Naive B cell (primary cell): ENCODE measurements around the gene SLC49A4. TPM values are rescaled to one million over a fixed set of nuclear protein-coding genes. Genes with fewer than 3 reads are reported as not detected.

ENCODE experiments used
- ATAC-seq, 2 donors: fragments of 150-1000 bp; cut with Tn5 transposase; 2 replicates each; pipeline ENCODE4 v1.10.0; 2021; ENCODE audit warnings: low read depth in 2 of 2, mild to moderate bottlenecking in 2 of 2, moderate library complexity in 2 of 2
- DNase-seq: peaks from one replicate; pipeline ENCODE4 v3.0.0; 2022
- H3K27ac Mint-ChIP-seq, 6 donors: one replicate each; pipeline ENCODE4 v1.8.0; 2020 to 2022; ENCODE audit warnings: mild to moderate bottlenecking in 6 of 6, mixed read lengths in 6 of 6, moderate library complexity in 5 of 6, inconsistent platforms in 2 of 6
- H3K27me3 Mint-ChIP-seq, 3 donors: one replicate each; pipeline ENCODE4 v1.8.0; 2021 to 2022; ENCODE audit warnings: mixed read lengths in 3 of 3, mild to moderate bottlenecking in 1 of 3
- H3K36me3 Mint-ChIP-seq, 2 donors: one replicate each; pipeline ENCODE4 v1.8.0; 2020 to 2022; ENCODE audit warnings: mixed read lengths in 2 of 2, inconsistent platforms in 1 of 2, mild to moderate bottlenecking in 1 of 2
- H3K4me1 Mint-ChIP-seq, 3 donors: one replicate each; pipeline ENCODE4 v1.8.0; 2020 to 2022; ENCODE audit warnings: mixed read lengths in 3 of 3, inconsistent platforms in 1 of 3, mild to moderate bottlenecking in 1 of 3, moderate library complexity in 1 of 3
- H3K4me3 Mint-ChIP-seq, 8 donors: one replicate each; pipeline ENCODE4 v1.8.0; 2020 to 2022; ENCODE audit warnings: mild to moderate bottlenecking in 8 of 8, mixed read lengths in 8 of 8, moderate library complexity in 8 of 8, inconsistent platforms in 2 of 8
- H3K9me3 Mint-ChIP-seq, 7 donors: one replicate each; pipeline ENCODE4 v1.8.0; 2020 to 2022; ENCODE audit warnings: mixed read lengths in 7 of 7, mild to moderate bottlenecking in 5 of 7, inconsistent platforms in 2 of 7, moderate library complexity in 1 of 7
- polyA plus RNA-seq, 6 donors: library from polyadenylated mRNA; unstranded; fragments of 300-500 nt; fragmentation: Illumina TruSeq; gene quantifications; one replicate each; pipeline ENCODE4 v1.2.3, GENCODE V29; 2021; ENCODE audit warnings: low read depth in 6 of 6

Gene SLC49A4
- polyA plus RNA-seq, 6 donors from 2014 or later, result 3.0 to 5.4 (median 4.3) TPM

DNA sequence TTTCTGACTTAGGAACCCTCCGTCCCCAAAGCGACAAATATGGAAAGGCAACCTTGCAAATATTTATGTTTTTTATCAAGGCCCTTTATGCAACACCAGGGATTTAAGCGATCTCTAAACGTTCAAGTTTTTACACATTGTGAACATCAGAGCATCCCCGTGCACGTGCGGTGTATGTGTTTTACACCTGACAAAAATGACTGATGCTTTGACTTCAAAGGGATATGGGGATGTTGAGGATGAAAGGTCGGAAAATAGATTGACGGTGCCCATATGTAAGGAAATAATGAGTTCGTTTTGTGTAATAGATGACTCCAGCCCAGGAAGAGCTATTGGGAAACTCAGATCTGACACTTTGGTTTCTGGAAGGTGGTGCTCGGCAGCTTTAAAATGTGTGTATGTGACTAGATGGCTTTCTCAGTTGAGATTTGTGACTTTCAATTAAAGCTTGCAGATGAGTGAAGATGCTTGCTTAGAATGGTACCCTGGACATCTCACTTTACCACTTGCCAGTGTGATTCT lies 866 bp downstream of the SLC49A4 start:
- peak; percentile 12 for DNase-seq
- Mint-ChIP-seq H3K36me3 (no peaks in the 10 kb centered on the region), H3K9me3 (no peaks in the 10 kb centered on the region), H3K27ac (peak overlapping the region in 5 of 6 donors; percentile 59 to 93 (median 72)), H3K27me3 (no peaks in the 10 kb centered on the region), H3K4me1 (peaks cover 16 to 28% (median 21%) of the 10 kb centered on the region in 3 donors), H3K4me3 (peak overlapping the region in 6 of 8 donors; percentile 70 to 93 (median 86))
- ATAC-seq, result no peak

DNA sequence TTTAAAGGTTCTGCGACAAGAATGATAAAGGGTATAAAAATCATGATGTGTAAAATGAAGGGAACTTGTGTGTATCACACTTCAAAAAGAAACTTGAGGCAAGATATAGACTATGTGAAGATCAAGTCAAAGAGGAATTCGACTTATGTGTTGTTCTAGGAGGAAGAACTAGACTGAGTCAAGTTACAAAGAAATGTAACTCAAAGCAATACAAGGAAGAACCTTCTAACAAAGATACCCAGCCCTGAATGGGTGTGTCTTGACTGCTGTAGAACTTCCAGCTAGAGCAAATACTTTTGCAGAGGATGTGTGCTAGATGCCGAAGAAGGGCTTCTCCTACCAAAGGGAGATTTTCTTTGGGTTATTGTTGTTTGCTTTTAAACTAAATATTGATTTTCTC lies 2.4 kb downstream of the SLC49A4 start:
- no peak for DNase-seq
- no peak for ATAC-seq
- Mint-ChIP-seq H3K9me3 (no peaks in the 10 kb centered on the region), H3K4me1 (peaks cover 16 to 28% (median 21%) of the 10 kb centered on the region in 3 donors), H3K27ac (peak overlapping the region in 2 of 6 donors; percentile 8 to 17), H3K27me3 (no peaks in the 10 kb centered on the region), H3K4me3 (no peak overlapping the region), H3K36me3 (peaks cover 0 to 2% of the 10 kb centered on the region in 2 donors)

DNA sequence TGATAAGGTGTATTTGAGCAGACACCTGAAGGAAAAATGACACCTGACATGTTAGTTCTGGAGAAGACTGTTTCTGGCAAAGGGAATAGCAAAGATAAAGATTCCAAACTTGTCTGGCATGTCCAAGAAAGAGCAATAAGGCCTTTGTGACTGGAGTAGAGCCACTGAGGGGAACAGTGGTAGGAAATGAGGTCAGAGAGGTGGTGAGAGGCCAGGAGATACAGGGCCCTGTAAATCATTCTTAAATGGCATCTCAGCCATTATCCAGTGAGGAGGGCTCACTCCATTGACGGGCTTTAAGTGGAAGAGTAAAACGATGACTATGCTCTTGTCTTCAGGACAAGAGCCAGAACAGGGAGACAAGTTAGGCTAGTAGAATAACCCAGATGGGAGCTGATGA lies 4.5 kb downstream of the SLC49A4 start:
- ATAC-seq (no peak), DNase-seq (no peak)
- Mint-ChIP-seq H3K27me3 (no peaks in the 10 kb centered on the region), H3K4me1 (peaks cover 15 to 24% (median 21%) of the 10 kb centered on the region in 3 donors), H3K4me3 (no peak overlapping the region), H3K36me3 (peaks cover 8 to 10% of the 10 kb centered on the region in 2 donors), H3K27ac (no peak overlapping the region), H3K9me3 (no peaks in the 10 kb centered on the region)

DNA sequence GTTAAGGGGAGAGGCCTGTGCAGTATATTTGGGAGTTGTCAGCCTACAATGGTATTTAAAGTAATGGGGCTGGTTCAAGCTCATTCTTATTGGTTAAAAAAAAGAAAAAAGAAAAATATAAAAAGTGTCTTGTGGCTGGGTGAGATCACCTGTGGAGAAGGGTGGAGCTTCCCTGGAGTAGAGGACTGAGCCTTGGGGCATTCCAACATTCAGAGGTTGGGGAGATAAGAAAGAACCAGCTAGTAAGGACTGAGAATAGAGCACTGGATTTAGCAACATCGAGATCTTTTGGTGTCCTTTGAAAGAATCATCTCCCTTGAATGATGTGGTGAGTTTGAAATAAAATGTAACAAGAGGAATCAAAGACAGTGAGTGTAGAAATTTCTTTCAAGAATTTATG lies 5.2 kb downstream of the SLC49A4 start:
- Mint-ChIP-seq H3K27me3 (no peaks in the 10 kb centered on the region), H3K36me3 (peaks cover 8 to 10% of the 10 kb centered on the region in 2 donors), H3K27ac (no peak overlapping the region), H3K4me1 (peaks cover 11 to 24% (median 18%) of the 10 kb centered on the region in 3 donors), H3K4me3 (no peak overlapping the region), H3K9me3 (no peaks in the 10 kb centered on the region)
- DNase-seq (no peak), ATAC-seq (no peak)

DNA sequence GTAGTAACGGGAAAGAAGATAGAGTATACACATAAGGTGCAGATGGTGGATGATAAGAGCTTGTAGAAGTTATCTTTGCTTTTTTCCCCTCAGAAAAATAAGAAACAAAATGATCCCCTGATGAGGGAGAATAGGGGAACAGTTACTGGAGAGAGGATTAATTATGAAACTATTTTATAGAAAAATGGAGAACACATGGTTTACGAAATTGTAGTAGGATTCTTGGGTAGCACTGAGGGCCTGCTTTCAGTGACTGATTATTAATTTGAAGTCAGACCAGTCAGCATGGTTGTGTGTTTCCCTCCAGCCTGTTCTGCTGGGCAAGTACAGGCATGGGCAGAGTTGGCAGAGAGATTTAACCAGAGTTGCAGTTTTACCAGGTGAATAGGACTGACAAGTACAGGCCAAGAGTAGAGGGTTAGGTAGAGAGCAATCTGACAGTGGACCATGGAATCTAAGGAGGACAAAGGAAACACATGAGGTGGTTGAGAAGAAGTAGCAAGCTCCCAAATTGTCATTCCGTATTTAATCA lies 5.9 kb downstream of the SLC49A4 start:
- no peak overlapping the region for H3K27ac Mint-ChIP-seq
- no peaks in the 10 kb centered on the region for H3K9me3 Mint-ChIP-seq
- H3K4me3 Mint-ChIP-seq, result no peak overlapping the region
- peaks cover 8 to 10% of the 10 kb centered on the region in 2 donors for H3K36me3 Mint-ChIP-seq
- DNase-seq (no peak), ATAC-seq (no peak)
- no peaks in the 10 kb centered on the region for H3K27me3 Mint-ChIP-seq
- H3K4me1 Mint-ChIP-seq, result peaks cover 9 to 22% (median 15%) of the 10 kb centered on the region in 3 donors

DNA sequence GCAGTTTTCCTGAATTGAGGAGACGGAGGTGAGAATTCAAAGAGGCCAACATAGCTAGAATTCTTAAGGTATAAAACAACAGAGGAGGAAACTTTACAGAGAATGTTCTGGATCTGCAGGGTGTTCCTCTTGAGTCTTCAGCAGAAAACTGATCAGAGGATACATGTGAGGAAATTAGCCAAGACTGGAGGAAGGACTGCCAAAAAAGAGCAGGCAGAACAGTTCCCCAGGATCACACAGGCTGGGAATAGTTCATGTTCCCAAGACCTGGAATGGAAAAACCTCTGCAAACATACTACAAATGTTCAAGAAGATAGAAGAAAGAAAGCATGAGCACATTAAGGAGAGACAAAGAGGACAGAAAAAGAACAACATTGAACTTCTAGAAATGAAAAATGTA lies 7.5 kb downstream of the SLC49A4 start:
- Mint-ChIP-seq H3K36me3 (peaks cover 8 to 15% of the 10 kb centered on the region in 2 donors), H3K27me3 (no peaks in the 10 kb centered on the region), H3K27ac (peak overlapping the region in 1 of 6 donors; percentile 8), H3K4me3 (no peak overlapping the region), H3K4me1 (peaks cover under 1 to 10% (median 6%) of the 10 kb centered on the region in 3 donors), H3K9me3 (no peaks in the 10 kb centered on the region)
- no peak for ATAC-seq
- no peak for DNase-seq

DNA sequence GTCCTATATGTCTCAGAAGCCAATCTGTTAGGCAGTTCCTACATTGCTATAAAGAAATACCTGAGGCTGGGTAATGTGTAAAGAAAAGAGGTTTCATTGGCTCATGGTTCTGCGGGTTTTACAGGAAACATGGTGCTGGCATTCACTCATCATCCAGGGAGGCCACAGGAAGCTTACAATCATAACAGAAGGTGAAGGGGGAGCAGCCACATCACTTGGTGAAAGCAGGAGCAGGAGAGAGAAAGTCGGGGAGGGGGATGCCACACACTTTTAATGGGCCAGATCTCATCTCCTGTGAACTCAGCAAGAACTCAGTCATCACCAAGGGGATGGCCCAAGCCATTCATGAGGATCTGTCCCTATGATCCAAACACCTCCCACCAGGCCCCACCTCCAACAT lies 9.1 kb downstream of the SLC49A4 start:
- H3K27me3 Mint-ChIP-seq, result no peaks in the 10 kb centered on the region
- peak overlapping the region in 1 of 6 donors; percentile 2 for H3K27ac Mint-ChIP-seq
- H3K36me3 Mint-ChIP-seq, result peaks cover 19 to 32% of the 10 kb centered on the region in 2 donors
- ATAC-seq, result no peak
- no peak for DNase-seq
- no peak overlapping the region for H3K4me3 Mint-ChIP-seq
- H3K9me3 Mint-ChIP-seq, result no peaks in the 10 kb centered on the region
- H3K4me1 Mint-ChIP-seq, result peaks cover 0 to 12% (median 6%) of the 10 kb centered on the region in 3 donors

DNA sequence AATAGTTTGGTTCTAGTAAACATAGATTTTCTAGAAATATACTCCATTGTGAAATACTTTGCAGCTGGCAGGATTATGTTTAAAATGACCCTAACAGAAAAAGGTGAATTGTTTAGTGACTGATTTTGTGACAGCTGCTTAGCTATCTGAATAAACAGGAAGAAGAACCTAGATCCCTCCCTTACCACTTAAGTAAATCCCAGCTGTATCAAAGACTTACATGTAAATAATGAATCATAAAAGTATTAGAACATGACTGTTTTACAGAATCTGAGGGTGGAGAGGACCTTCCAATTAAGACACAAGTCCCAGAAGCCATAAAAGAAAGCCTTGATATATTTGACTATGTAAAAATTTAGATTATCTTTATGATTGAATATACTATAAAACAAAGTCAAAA lies 15.9 kb downstream of the SLC49A4 start:
- Mint-ChIP-seq H3K27me3 (no peaks in the 10 kb centered on the region), H3K36me3 (peaks cover 23 to 26% of the 10 kb centered on the region in 2 donors)

DNA sequence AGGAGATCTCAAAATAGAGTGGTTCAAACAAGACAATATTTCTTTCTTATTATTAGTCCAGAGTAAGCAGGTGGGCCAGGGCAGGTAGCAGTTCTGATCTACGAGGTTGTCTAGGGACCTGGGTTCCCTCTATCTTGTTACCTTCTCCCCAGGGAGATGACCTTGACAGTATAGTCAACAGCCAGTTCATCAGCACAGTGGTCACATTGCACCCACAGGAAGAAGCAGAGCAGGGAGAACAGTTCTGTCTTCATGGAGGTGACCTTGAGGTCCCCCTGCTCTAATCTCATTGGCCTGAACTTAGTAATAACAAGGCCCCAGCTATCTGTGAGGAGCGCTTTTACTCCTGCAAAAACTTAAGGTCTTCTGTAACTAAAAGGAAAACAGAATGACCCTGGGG lies 21.7 kb downstream of the SLC49A4 start:
- Mint-ChIP-seq H3K36me3 (peaks cover 20 to 28% of the 10 kb centered on the region in 2 donors), H3K9me3 (peaks cover 0 to 4% (median 0%) of the 10 kb centered on the region in 7 donors), H3K4me1 (peaks cover 5 to 6% (median 6%) of the 10 kb centered on the region in 3 donors), H3K4me3 (no peak overlapping the region), H3K27me3 (no peaks in the 10 kb centered on the region), H3K27ac (peak overlapping the region in 1 of 6 donors; percentile 59)
- no peak for DNase-seq
- ATAC-seq, result no peak

More for the DNA sequence above, 15.9 kb downstream of the SLC49A4 start:
- DNase-seq (no peak), ATAC-seq (no peak)
- Mint-ChIP-seq H3K4me3 (no peak overlapping the region), H3K27ac (no peak overlapping the region), H3K4me1 (peaks cover 0 to 6% (median 6%) of the 10 kb centered on the region in 3 donors), H3K9me3 (no peaks in the 10 kb centered on the region)

DNA sequence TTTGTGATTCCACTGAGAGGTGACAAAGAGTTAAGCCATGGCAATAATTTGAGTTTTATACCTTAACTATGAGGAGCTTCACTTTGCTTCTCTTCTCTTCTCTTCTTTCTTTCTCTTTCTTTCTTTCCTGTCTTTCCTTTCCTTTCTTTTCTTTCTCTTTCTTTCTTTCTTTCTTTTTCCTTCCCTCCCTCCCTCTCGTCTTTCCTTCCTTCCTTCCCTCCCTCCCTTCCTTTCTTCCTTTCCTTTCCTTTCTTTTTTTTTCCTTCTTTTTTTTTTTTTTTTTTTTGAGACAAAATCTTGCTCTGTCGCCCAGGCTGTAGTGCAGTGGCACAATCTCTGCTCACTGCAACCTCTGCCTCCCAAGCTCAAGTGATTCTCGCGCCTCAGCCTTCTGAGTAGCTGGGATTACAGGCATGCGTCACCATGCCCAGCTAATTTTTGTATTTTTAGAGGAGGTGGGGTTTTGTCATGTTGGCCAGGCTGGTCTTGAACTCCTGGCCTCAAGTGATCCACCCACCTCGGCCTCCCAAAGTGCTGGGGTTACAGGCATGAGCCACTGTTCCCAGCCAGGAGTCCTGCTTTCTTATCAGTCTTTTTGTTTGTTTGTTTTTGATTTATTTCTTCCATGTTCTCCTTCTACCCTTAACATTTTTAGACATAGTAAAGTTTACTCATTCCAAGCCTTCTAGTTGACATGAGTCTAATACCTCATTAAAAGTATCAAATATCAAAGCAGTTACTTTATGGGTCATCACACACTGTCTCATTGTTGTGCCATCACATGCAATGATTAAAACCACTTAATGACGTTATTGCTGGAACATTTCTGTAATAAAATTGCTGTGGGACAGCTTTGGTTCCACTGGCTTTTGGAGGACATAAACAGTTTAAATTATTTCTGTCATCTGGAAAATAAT lies 29.9 kb downstream of the SLC49A4 start:
- Mint-ChIP-seq H3K36me3 (peaks cover 27 to 40% of the 10 kb centered on the region in 2 donors), H3K9me3 (peaks cover 0 to 2% (median 0%) of the 10 kb centered on the region in 7 donors), H3K4me1 (peaks cover 0 to 9% (median 0%) of the 10 kb centered on the region in 3 donors), H3K27ac (peak overlapping the region in 2 of 6 donors; percentile 8 to 65), H3K27me3 (no peaks in the 10 kb centered on the region), H3K4me3 (no peak overlapping the region)
- ATAC-seq, result no peak
- no peak for DNase-seq

DNA sequence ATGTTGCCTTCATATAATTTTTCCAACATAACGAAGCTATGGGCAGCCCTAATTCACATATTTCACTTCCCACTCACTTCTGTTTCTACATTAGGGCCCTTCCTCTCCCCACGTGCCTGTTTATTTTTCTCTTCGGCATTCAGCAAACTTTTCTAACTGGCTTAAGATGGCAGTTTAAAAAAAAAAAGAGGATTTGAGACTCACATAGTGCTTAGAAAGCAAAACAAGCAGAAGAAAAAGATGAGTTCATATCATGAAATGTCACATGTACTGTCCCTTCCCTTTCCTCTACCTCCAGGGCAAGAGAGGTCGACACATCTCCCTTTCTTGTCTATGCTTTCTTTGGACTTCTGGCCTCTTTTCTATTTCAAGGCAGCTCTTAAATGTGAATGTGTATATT lies 30.6 kb downstream of the SLC49A4 start:
- peaks cover 0 to 9% (median 0%) of the 10 kb centered on the region in 3 donors for H3K4me1 Mint-ChIP-seq
- H3K9me3 Mint-ChIP-seq, result peaks cover 0 to 2% (median 0%) of the 10 kb centered on the region in 7 donors
- no peaks in the 10 kb centered on the region for H3K27me3 Mint-ChIP-seq
- no peak overlapping the region for H3K4me3 Mint-ChIP-seq
- DNase-seq (no peak), ATAC-seq (no peak)
- peaks cover 28 to 40% of the 10 kb centered on the region in 2 donors for H3K36me3 Mint-ChIP-seq
- H3K27ac Mint-ChIP-seq, result no peak overlapping the region

DNA sequence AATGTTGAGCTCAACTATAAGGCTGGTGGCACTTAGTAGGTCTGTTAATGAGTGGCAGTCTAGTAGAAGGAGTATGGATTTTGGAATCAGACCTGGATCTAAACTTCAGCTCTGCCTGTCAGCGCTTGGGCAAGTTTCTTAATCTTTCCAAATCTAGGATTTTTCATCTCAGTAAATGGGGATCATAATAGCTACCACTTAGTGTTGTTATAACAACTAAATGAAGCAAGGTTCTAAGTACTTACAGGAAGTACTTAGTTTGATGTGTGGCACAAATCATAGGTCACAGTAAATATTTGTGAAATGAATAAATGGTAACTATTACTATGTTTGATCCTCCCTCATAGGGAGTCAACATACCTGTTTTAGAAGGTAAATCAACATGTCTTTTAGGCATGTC lies 31.4 kb downstream of the SLC49A4 start:
- Mint-ChIP-seq H3K27me3 (no peaks in the 10 kb centered on the region), H3K36me3 (peaks cover 21 to 33% of the 10 kb centered on the region in 2 donors), H3K9me3 (no peaks in the 10 kb centered on the region), H3K27ac (no peak overlapping the region), H3K4me3 (no peak overlapping the region), H3K4me1 (peaks cover 0 to 9% (median 0%) of the 10 kb centered on the region in 3 donors)
- DNase-seq, result no peak
- no peak for ATAC-seq

DNA sequence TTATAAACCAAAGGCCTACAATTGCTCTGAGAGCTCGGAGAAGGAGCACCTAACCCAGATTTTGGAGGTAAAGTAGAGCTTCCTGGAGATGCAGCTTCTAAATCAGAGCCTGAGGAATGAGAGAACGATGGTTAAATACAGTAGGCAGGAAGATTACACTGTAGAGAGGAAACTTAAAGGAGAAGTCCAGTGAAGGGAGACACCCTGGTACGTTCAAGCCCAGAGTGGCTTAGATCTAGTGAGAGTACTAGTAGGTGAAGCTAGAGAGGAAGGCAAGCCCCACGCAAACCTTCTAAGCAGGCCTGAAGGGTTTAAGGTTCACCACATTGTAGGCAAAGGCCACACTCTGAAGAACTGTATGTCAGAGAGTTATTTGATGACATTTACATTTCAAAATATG lies 33.4 kb downstream of the SLC49A4 start:
- H3K36me3 Mint-ChIP-seq, result peaks cover 20 to 31% of the 10 kb centered on the region in 2 donors
- H3K9me3 Mint-ChIP-seq, result no peaks in the 10 kb centered on the region
- H3K4me1 Mint-ChIP-seq, result peaks cover 0 to 9% (median 0%) of the 10 kb centered on the region in 3 donors
- H3K27ac Mint-ChIP-seq, result no peak overlapping the region
- no peaks in the 10 kb centered on the region for H3K27me3 Mint-ChIP-seq
- H3K4me3 Mint-ChIP-seq, result no peak overlapping the region
- DNase-seq (no peak), ATAC-seq (no peak)
